ENCODE results near the gene ZMYM4.

GRCh38 chr1:35255276-35255675, 13.2 kb upstream of the ZMYM4 start:
- TF ChIP-seq EZH2 (IDR thresholded peaks at IDR 0.05; ENCODE audit: borderline replicate concordance, insufficient read depth, low read length, poor library complexity, severe bottlenecking) (no peak), EP300 (conservative IDR thresholded peaks at IDR 0.05; ENCODE audit: poor library complexity, severe bottlenecking) (no peak), RAD21 (conservative IDR thresholded peaks at IDR 0.05) (no peak), REST (IDR thresholded peaks at IDR 0.05; ENCODE audit: borderline replicate concordance) (no peak), POLR2AphosphoS5 (IDR thresholded peaks at IDR 0.05) (no peak), MXI1 (conservative IDR thresholded peaks at IDR 0.05; ENCODE audit: poor library complexity, severe bottlenecking) (no peak)
- TF ChIP-seq, protein P1, sequence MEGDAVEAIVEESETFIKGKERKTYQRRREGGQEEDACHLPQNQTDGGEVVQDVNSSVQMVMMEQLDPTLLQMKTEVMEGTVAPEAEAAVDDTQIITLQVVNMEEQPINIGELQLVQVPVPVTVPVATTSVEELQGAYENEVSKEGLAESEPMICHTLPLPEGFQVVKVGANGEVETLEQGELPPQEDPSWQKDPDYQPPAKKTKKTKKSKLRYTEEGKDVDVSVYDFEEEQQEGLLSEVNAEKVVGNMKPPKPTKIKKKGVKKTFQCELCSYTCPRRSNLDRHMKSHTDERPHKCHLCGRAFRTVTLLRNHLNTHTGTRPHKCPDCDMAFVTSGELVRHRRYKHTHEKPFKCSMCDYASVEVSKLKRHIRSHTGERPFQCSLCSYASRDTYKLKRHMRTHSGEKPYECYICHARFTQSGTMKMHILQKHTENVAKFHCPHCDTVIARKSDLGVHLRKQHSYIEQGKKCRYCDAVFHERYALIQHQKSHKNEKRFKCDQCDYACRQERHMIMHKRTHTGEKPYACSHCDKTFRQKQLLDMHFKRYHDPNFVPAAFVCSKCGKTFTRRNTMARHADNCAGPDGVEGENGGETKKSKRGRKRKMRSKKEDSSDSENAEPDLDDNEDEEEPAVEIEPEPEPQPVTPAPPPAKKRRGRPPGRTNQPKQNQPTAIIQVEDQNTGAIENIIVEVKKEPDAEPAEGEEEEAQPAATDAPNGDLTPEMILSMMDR (IDR thresholded peaks at IDR 0.05; ENCODE audit: poor library complexity, severe bottlenecking): no peak

Measured in neural cell (in vitro differentiated cells).